GM19099 (cell line): Measurements from ENCODE around the gene MOGAT2.

Source experiments
- POLR2A ChIP-seq: IDR thresholded peaks from 3 replicates; pipeline ENCODE4 v1.6.1; 2011; ENCODE audit warnings: low read depth; ENCODE audit not compliant: insufficient read length; ENCODE audit errors: extremely low read depth

MOGAT2 gene

GRCh38 chr11:75706260-75706729 is 11.3 kb upstream of the MOGAT2 start:
- no peak for TF ChIP-seq POLR2A

- TF ChIP-seq POLR2A = no peak
Measured at GRCh38 chr11:75714211-75714610, 3.4 kb upstream of the MOGAT2 start.

- TF ChIP-seq POLR2A = no peak
Measured at GRCh38 chr11:75715688-75716087, 1.9 kb upstream of the MOGAT2 start.

GRCh38 chr11:75716659-75717058 is 979 bp upstream of the MOGAT2 start:
- no peak for TF ChIP-seq POLR2A

GRCh38 chr11:75718419-75719339 is 1.0 kb downstream of the MOGAT2 start:
- TF ChIP-seq POLR2A = no peak

GRCh38 chr11:75719340-75720239 is 2.0 kb downstream of the MOGAT2 start:
- TF ChIP-seq POLR2A = no peak

- no peak for TF ChIP-seq POLR2A
Measured at GRCh38 chr11:75720639-75721038, 3.0 kb downstream of the MOGAT2 start.

GRCh38 chr11:75721852-75722668 is 4.4 kb downstream of the MOGAT2 start:
- no peak for TF ChIP-seq POLR2A

- TF ChIP-seq POLR2A = no peak
Measured at GRCh38 chr11:75722669-75723042, 5.0 kb downstream of the MOGAT2 start.

- no peak for TF ChIP-seq POLR2A
Measured at GRCh38 chr11:75725547-75726320, 8.1 kb downstream of the MOGAT2 start.

GRCh38 chr11:75728992-75729391 is 11.4 kb downstream of the MOGAT2 start:
- no peak for TF ChIP-seq POLR2A

GRCh38 chr11:75731095-75731494 is 13.5 kb downstream of the MOGAT2 start:
- no peak for TF ChIP-seq POLR2A

- TF ChIP-seq POLR2A = no peak
Measured at GRCh38 chr11:75733071-75733430, 15.4 kb downstream of the MOGAT2 start.
